Kidney (tissue), 14 donors: Measurements from ENCODE around the gene IQUB. TPM values are rescaled to one million over a fixed set of nuclear protein-coding genes. Genes with fewer than 3 reads are reported as not detected.

Source experiments
- DNase-seq, 5 donors: peaks; one replicate each; pipeline ENCODE4 v3.0.0-alpha.2; 2013 to 2020
- FAIRE-seq: peaks from 2 replicates; lab custom pipeline; 2012; peaks lifted over from hg19 to GRCh38; lab: Jason Lieb, UNC
- H3K27ac ChIP-seq, 2 donors: one replicate each; pipeline ENCODE4 v1.7.0; 2013; ENCODE audit warnings: low read depth in 2 of 2, low read length in 2 of 2, inconsistent platforms in 1 of 2
- H3K27me3 ChIP-seq: one replicate; pipeline ENCODE4 v1.7.1; 2013; ENCODE audit warnings: low read length, inconsistent platforms; ENCODE audit not compliant: control insufficient read depth, insufficient read depth
- H3K36me3 ChIP-seq, 3 donors: one replicate each; pipeline versions ENCODE4 v1.7.0 to v1.7.1; 2013; ENCODE audit warnings: low read length in 3 of 3, control low read depth in 1 of 3, inconsistent platforms in 1 of 3; ENCODE audit not compliant: insufficient read depth in 3 of 3, control insufficient read depth in 2 of 3
- H3K4me1 ChIP-seq, 3 donors: one replicate each; pipeline versions ENCODE4 v1.7.0 to v1.7.1; 2013; ENCODE audit warnings: low read length in 3 of 3, inconsistent platforms in 1 of 3, low read depth in 1 of 3; ENCODE audit not compliant: control insufficient read depth in 2 of 3, insufficient read depth in 2 of 3
- H3K4me3 ChIP-seq, 3 donors: one replicate each; pipeline versions ENCODE4 v1.7.0 to v1.8.1; 2013; ENCODE audit warnings: low read length in 3 of 3, control low read depth in 1 of 3, inconsistent platforms in 1 of 3
- H3K9ac ChIP-seq, 3 donors: one replicate each; pipeline versions ENCODE4 v1.7.0 to v1.7.1; 2013; ENCODE audit warnings: low read length in 3 of 3, control low read depth in 1 of 3, inconsistent platforms in 1 of 3
- H3K9me3 ChIP-seq, 3 donors: one replicate each; pipeline versions ENCODE4 v1.7.0 to v1.7.1; 2013; ENCODE audit warnings: low read length in 3 of 3, control low read depth in 1 of 3, inconsistent platforms in 1 of 3; ENCODE audit not compliant: control insufficient read depth in 2 of 3, insufficient read depth in 1 of 3
- CTCF ChIP-seq: IDR thresholded peaks from 3 replicates; pipeline ENCODE4 v1.5.1; 2012; ENCODE audit warnings: mild to moderate bottlenecking, moderate library complexity, borderline replicate concordance; ENCODE audit not compliant: insufficient read depth; ENCODE audit errors: extremely low read depth
- intact Hi-C: fragments of 100-400 bp; cut with DNase I; formaldehyde crosslinking; loops from one replicate; pipeline ENCODE4 v1.11.1; 2022
- polyA plus RNA-seq: library from polyadenylated mRNA; stranded (reverse); fragments of 350-450 nt; fragmentation: Illumina TruSeq; extraction: RNeasy Lipid Tissue Mini Kit (QIAGEN cat#74804); gene quantifications from one replicate; pipeline ENCODE4 v1.2.3, GENCODE V29; 2014; ENCODE audit warnings: low read depth, low replicate concordance; ENCODE audit not compliant: insufficient read depth
- total RNA-seq: library from RNA; stranded (reverse); fragmentation: NEBNext Ultra II Directional; extraction: Animal tissue kit (Norgen Biotek cat#: 25700); gene quantifications from one replicate; pipeline ENCODE4 v1.2.1, GENCODE V29; 2021
- donor health status: control.
- donor health status: control.
- donor health status: control.
- donor health status: control.
- donor health status: control.
- donor health status: DM: yes; HTN: yes; CAD: no.
- donor health status: Normal renal cell carcinoma (clear cell type).

The IQUB gene
- total and polyA plus RNA-seq, 2 donors from 2014 or later: 1.8 to 6.9 TPM

GRCh38 chr7:123433665-123434064, 100.7 kb downstream of the IQUB start:
- no peak for FAIRE-seq
- Histone ChIP-seq H3K9ac (no peak overlapping the region), H3K9me3 (no peaks in the 10 kb centered on the region), H3K36me3 (no peaks in the 10 kb centered on the region), H3K27ac (no peak overlapping the region), H3K27me3 (no peaks in the 10 kb centered on the region), H3K4me1 (no peaks in the 10 kb centered on the region), H3K4me3 (no peak overlapping the region)
- intact Hi-C loops: no loop called here
- TF ChIP-seq CTCF: no peak
- no peak for DNase-seq

- Histone ChIP-seq H3K27ac (no peak overlapping the region), H3K36me3 (no peaks in the 10 kb centered on the region), H3K27me3 (no peaks in the 10 kb centered on the region), H3K4me1 (no peaks in the 10 kb centered on the region), H3K4me3 (no peak overlapping the region), H3K9ac (no peak overlapping the region), H3K9me3 (no peaks in the 10 kb centered on the region)
- FAIRE-seq (no peak), DNase-seq (no peak)
- no peak for TF ChIP-seq CTCF
- intact Hi-C loops: no loop called here
Measured at GRCh38 chr7:123432601-123433000, 101.8 kb downstream of the IQUB start.

- TF ChIP-seq CTCF: no peak
- intact Hi-C loops: no loop called here
- Histone ChIP-seq H3K36me3 (no peaks in the 10 kb centered on the region), H3K9ac (no peak overlapping the region), H3K27me3 (no peaks in the 10 kb centered on the region), H3K4me1 (no peaks in the 10 kb centered on the region), H3K4me3 (no peak overlapping the region), H3K27ac (no peak overlapping the region), H3K9me3 (no peaks in the 10 kb centered on the region)
- DNase-seq (no peak), FAIRE-seq (no peak)
Measured at GRCh38 chr7:123431075-123431614, 103.2 kb downstream of the IQUB start.

GRCh38 chr7:123425246-123425645, 109.1 kb downstream of the IQUB start:
- Histone ChIP-seq H3K4me1 (no peaks in the 10 kb centered on the region), H3K27me3 (no peaks in the 10 kb centered on the region), H3K27ac (no peak overlapping the region), H3K4me3 (no peak overlapping the region), H3K36me3 (no peaks in the 10 kb centered on the region), H3K9me3 (no peaks in the 10 kb centered on the region), H3K9ac (no peak overlapping the region)
- TF ChIP-seq CTCF: no peak
- FAIRE-seq: no peak
- no peak for DNase-seq
- intact Hi-C loops: no loop called here
